Activated CD8-positive, alpha-beta memory T cell treated with anti-CD3 and anti-CD28 coated beads, Interleukin-2, amount 50 U/mL, for 24 hours (primary cell): ENCODE measurements around the gene SINHCAF.

Experiments
- DNase-seq: peaks from one replicate; pipeline ENCODE4 v3.0.0-alpha.2; 2020; ENCODE audit errors: extremely low read depth

The SINHCAF gene

DNA sequence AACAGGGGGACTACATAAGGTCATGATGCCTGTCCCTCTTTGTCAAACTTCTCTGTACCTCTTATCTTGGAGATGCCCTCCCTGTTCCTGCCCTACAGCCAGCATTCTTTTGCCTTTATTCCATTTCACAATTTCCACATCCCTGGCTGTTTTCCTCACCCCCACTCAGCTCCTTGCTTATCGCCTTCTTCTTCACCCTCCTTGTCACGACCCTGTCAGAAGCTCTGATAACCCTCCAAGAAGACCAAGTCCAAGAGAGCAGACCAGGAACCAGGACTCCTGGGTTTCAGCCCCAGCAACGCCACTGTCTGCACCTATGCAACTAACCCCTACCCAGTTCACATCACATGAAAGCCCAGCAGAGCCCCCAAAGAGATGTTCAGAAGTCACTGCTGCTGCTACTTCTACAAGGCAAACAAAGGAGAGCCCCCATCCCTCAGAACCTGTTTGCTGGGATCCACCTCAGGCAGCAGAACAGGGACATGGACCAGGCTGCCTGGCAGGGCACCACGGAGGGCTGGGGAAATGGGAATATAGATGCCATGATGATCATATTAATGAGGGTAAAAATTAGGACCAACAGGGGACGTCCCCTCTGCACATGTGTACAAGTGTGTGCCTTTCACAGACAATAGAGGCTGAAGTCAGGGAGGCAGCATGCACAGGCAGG, 92.8 kb downstream of the SINHCAF start:
- no peak for DNase-seq

DNA sequence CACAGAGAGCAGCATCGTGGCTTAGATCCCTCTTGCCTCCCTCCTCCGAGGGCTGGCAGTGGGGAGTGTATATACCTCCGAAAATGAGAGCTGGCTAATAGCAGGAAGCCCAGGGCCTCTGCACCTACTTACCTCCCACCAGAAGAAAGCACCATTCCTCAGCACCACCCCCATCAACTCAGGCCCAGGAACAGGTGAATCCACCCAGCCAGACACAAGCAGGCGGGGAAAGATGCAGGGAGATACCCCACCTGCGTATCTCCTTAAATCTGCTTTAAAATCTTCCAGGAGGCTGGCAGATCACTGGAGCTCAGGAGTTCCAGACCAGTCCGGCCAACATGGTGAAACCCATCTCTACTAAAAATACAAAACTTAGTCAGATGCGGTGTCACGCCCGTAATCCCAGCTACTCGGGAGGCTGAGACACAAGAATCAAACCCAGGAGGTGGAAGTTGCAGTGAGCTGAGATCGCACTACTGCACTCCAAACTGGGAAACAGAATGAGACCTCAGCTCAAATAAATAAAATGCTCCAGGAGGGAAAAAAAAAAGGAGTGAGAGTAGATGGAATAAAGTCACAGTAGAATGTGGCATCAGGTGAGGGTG, 93.5 kb downstream of the SINHCAF start:
- no peak for DNase-seq

DNA sequence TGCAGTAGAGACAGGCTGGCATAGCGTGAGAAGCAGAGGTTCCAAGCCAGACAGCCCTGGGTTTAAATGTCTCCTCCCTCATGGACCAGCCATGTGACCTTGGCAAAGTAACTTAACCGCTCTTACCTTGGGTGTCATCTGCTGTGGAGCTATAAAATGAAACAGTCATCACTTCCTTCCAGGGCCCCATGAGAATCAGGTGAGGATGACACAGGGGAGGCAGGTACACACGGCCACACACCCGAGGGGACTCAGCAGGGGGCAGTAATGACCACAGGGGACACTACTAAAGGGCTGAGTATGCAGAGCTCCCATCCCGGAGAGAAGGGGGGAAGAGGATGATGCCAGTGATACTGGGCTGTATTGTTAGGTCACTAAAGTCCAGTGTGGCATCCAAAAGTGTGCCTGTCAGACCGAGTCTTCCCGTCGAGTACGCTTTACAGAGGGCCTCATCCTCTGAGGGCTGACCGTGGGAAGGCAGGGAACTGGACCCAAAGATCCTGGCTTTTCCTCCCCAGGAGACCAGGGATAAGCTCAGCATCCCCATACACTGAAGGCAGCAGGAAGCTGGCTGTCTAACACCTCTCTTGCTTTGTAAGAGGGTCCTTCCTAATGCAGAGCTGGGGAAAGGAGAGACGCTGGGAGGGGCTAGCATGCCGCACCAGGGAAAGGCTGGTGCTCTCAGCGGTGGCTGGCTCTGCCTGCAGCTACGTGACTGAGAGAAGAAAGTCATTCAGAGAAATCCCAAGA, 94.2 kb downstream of the SINHCAF start:
- no peak for DNase-seq
